ENCODE measurements around the gene TMEM270.
"Not testable (repeated sequence)": the region's sequence is repeated elsewhere in the genome, so short reads cannot be mapped to it uniquely, and the experiment has no call there.

TMEM270 gene

GRCh38 chr7:73860859-73861258 is at the start of gene TMEM270:
TSS of gene TMEM270 (plus strand) at chr7:73861159. CDS start at chr7:73861195, 36 bp downstream.
- no peak for DNase-seq

- DNase-seq = no peak
These were observed 49.2 kb upstream of the TMEM270 start for GRCh38 chr7:73811760-73812168.

GRCh38 chr7:73812996-73813395 is 48.0 kb upstream of the TMEM270 start:
- DNase-seq = no peak

- no peak for DNase-seq
These were observed 45.5 kb upstream of the TMEM270 start for GRCh38 chr7:73815436-73815835.

- no peak for DNase-seq
These were observed 43.8 kb upstream of the TMEM270 start for GRCh38 chr7:73817121-73817520.

- DNase-seq = no peak
These were observed 40.9 kb upstream of the TMEM270 start for GRCh38 chr7:73820013-73820412.

GRCh38 chr7:73821597-73822285 is 39.2 kb upstream of the TMEM270 start:
- DNase-seq = not testable (repeated sequence)

GRCh38 chr7:73822319-73823173 is 38.4 kb upstream of the TMEM270 start:
- peak; percentile 88 for DNase-seq

- no peak for DNase-seq
These were observed 37.7 kb upstream of the TMEM270 start for GRCh38 chr7:73823257-73823656.

GRCh38 chr7:73823873-73824592 is 36.9 kb upstream of the TMEM270 start:
- DNase-seq = no peak

GRCh38 chr7:73824986-73825385 is 36.0 kb upstream of the TMEM270 start:
- no peak for DNase-seq

GRCh38 chr7:73827567-73828106 is 33.3 kb upstream of the TMEM270 start:
- DNase-seq = no peak

- no peak for DNase-seq
These were observed 32.7 kb upstream of the TMEM270 start for GRCh38 chr7:73828107-73828803.

- DNase-seq = no peak
These were observed 32.0 kb upstream of the TMEM270 start for GRCh38 chr7:73828972-73829371.

- no peak for DNase-seq
These were observed 31.5 kb upstream of the TMEM270 start for GRCh38 chr7:73829505-73829904.

GRCh38 chr7:73829921-73830680 is 30.9 kb upstream of the TMEM270 start:
- DNase-seq = no peak

- DNase-seq = no peak
These were observed 30.0 kb upstream of the TMEM270 start, which contains the start of gene CLDN4 for GRCh38 chr7:73830681-73831583. TSS of gene CLDN4 (plus strand) at chr7:73830996. CDS start at chr7:73831202, 206 bp downstream.

GRCh38 chr7:73831584-73831833 is 29.4 kb upstream of the TMEM270 start:
- no peak for DNase-seq

- no peak for DNase-seq
These were observed 28.9 kb upstream of the TMEM270 start for GRCh38 chr7:73831834-73832651.

- no peak for DNase-seq
These were observed 28.2 kb upstream of the TMEM270 start for GRCh38 chr7:73832806-73833205.
